Measurements from ENCODE around the gene ZDBF2. TPM values are rescaled to one million over a fixed set of nuclear protein-coding genes. Genes with fewer than 3 reads are reported as not detected.

The ZDBF2 gene
- total and polyA plus RNA-seq, 2 donors (not counting 1 experiment from before 2014, with no cell fraction given): 6.3 to 11.6 TPM

DNA sequence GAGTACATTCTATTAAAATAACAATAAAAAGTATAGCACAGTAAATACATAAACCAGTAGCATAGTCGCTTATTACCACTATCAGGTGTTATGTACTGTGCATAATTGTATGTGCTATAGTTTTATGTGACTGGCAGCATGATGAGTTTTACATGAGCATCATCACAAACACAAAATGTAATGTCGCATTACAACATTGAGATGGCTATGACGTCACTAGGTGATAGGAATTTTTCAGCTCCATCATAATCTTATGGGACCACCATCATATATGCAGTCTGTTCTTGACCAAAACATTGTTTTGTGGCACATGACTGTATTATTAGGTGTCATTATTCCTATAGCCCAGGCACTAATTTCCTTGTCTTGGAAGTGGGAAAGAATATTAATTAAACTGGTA is 48.6 kb downstream of the ZDBF2 start:
- no peak overlapping the region for H2AFZ ChIP-seq (ENCODE audit: low read length)
- no peak overlapping the region for H3K4me2 ChIP-seq (ENCODE audit: extremely low read depth, insufficient read depth, low read length)
- no peaks in the 10 kb centered on the region for H3K79me2 ChIP-seq (ENCODE audit: control insufficient read depth, insufficient read depth, low read length)
- H3K9me3 ChIP-seq (ENCODE audit: control insufficient read depth, insufficient read depth, low read depth, low read length): no peaks in the 10 kb centered on the region
- no peak overlapping the region for H3K9ac ChIP-seq (ENCODE audit: insufficient read depth, low read length)
- H3K4me1 ChIP-seq (ENCODE audit: control insufficient read depth, extremely low read depth, insufficient read depth, low read length): no peaks in the 10 kb centered on the region
- no peaks in the 10 kb centered on the region for H3K36me3 ChIP-seq (ENCODE audit: control insufficient read depth, insufficient read depth, low read length)
- DNase-seq (ENCODE audit: low read depth in 2 of 2): no peak
- H3K4me3 ChIP-seq (replicated peaks in 1 of 4; ENCODE audit: control extremely low read depth in 1 of 4, insufficient read depth in 1 of 4, low read depth in 3 of 4, low read length in 4 of 4): no peak overlapping the region
- no peak overlapping the region for H3K27ac ChIP-seq (ENCODE audit: insufficient read depth, low read length)
- H4K20me1 ChIP-seq (ENCODE audit: control insufficient read depth, extremely low read depth, insufficient read depth, low read length): no peaks in the 10 kb centered on the region
- no peaks in the 10 kb centered on the region for H3K27me3 ChIP-seq (ENCODE audit: control insufficient read depth, insufficient read depth, low read length)
- no peak for TF ChIP-seq EZH2 (IDR thresholded peaks at IDR 0.05; ENCODE audit: low read length, missing control alignments)
- TF ChIP-seq, protein P1, sequence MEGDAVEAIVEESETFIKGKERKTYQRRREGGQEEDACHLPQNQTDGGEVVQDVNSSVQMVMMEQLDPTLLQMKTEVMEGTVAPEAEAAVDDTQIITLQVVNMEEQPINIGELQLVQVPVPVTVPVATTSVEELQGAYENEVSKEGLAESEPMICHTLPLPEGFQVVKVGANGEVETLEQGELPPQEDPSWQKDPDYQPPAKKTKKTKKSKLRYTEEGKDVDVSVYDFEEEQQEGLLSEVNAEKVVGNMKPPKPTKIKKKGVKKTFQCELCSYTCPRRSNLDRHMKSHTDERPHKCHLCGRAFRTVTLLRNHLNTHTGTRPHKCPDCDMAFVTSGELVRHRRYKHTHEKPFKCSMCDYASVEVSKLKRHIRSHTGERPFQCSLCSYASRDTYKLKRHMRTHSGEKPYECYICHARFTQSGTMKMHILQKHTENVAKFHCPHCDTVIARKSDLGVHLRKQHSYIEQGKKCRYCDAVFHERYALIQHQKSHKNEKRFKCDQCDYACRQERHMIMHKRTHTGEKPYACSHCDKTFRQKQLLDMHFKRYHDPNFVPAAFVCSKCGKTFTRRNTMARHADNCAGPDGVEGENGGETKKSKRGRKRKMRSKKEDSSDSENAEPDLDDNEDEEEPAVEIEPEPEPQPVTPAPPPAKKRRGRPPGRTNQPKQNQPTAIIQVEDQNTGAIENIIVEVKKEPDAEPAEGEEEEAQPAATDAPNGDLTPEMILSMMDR (conservative IDR thresholded peaks at IDR 0.05 in 1 of 2, IDR thresholded peaks at IDR 0.05 in 1 of 2; ENCODE audit: low read depth in 1 of 2, low read length in 2 of 2): no peak

DNA sequence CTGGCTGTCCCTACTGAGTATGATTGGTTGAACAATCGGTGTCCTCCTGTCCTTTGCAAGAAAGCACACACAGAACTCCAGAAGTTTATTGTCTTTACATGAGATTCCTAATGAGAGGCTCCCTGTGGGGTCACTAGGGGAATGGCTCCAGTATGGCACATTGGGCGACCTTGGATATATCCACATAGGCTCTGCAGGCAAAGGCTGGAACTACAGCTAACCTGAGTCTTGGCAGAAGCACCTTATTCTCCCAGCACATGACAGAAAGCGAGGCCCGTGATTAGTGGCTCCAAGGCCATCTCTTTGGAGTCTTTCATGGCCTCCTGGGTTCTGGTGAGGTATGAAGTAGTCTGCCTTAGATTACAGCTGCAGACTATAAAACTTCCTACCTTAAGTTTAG is 49.0 kb downstream of the ZDBF2 start:
- Histone ChIP-seq H3K4me3 (replicated peaks in 1 of 4; ENCODE audit: control extremely low read depth in 1 of 4, insufficient read depth in 1 of 4, low read depth in 3 of 4, low read length in 4 of 4) (no peak overlapping the region), H3K4me1 (ENCODE audit: control insufficient read depth, extremely low read depth, insufficient read depth, low read length) (no peaks in the 10 kb centered on the region), H3K36me3 (ENCODE audit: control insufficient read depth, insufficient read depth, low read length) (no peaks in the 10 kb centered on the region), H3K9me3 (ENCODE audit: control insufficient read depth, insufficient read depth, low read depth, low read length) (no peaks in the 10 kb centered on the region), H3K4me2 (ENCODE audit: extremely low read depth, insufficient read depth, low read length) (no peak overlapping the region), H3K27me3 (ENCODE audit: control insufficient read depth, insufficient read depth, low read length) (no peaks in the 10 kb centered on the region), H3K27ac (ENCODE audit: insufficient read depth, low read length) (no peak overlapping the region), H2AFZ (ENCODE audit: low read length) (no peak overlapping the region), H3K79me2 (ENCODE audit: control insufficient read depth, insufficient read depth, low read length) (no peaks in the 10 kb centered on the region), H4K20me1 (ENCODE audit: control insufficient read depth, extremely low read depth, insufficient read depth, low read length) (no peaks in the 10 kb centered on the region), H3K9ac (ENCODE audit: insufficient read depth, low read length) (no peak overlapping the region)
- DNase-seq (ENCODE audit: low read depth in 2 of 2): no peak
- TF ChIP-seq EZH2 (IDR thresholded peaks at IDR 0.05; ENCODE audit: low read length, missing control alignments): no peak
- TF ChIP-seq, protein P1 (conservative IDR thresholded peaks at IDR 0.05 in 1 of 2, IDR thresholded peaks at IDR 0.05 in 1 of 2; ENCODE audit: low read depth in 1 of 2, low read length in 2 of 2): no peak

DNA sequence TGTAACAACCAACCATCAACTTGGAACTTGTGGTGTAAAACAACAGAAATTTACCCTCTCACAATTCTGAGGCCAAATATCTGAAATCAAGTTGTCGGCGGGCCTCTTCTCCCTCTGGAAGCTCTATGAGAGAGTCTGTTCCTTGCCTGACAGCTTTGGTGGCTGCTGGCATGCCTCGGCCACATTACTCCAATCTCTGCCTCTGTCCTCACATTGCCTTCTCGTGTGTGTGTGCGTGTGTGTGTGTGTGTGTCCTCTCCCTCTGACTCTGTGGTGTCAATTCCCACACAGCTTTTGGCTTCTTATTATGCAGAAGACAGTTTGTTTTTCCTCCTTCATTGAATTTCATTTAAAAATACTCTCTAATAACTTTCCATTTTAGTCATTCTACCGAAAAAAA is 50.4 kb downstream of the ZDBF2 start:
- H3K4me2 ChIP-seq (ENCODE audit: extremely low read depth, insufficient read depth, low read length): no peak overlapping the region
- DNase-seq (ENCODE audit: low read depth in 2 of 2): no peak

More for the DNA sequence above, 50.4 kb downstream of the ZDBF2 start:
- no peak overlapping the region for H3K27ac ChIP-seq (ENCODE audit: insufficient read depth, low read length)
- no peak overlapping the region for H2AFZ ChIP-seq (ENCODE audit: low read length)
- no peak overlapping the region for H3K9ac ChIP-seq (ENCODE audit: insufficient read depth, low read length)
- H3K9me3 ChIP-seq (ENCODE audit: control insufficient read depth, insufficient read depth, low read depth, low read length): no peaks in the 10 kb centered on the region
- TF ChIP-seq, protein P1 (conservative IDR thresholded peaks at IDR 0.05 in 1 of 2, IDR thresholded peaks at IDR 0.05 in 1 of 2; ENCODE audit: low read depth in 1 of 2, low read length in 2 of 2): no peak
- no peak for TF ChIP-seq EZH2 (IDR thresholded peaks at IDR 0.05; ENCODE audit: low read length, missing control alignments)
- no peaks in the 10 kb centered on the region for H3K36me3 ChIP-seq (ENCODE audit: control insufficient read depth, insufficient read depth, low read length)
- no peaks in the 10 kb centered on the region for H3K79me2 ChIP-seq (ENCODE audit: control insufficient read depth, insufficient read depth, low read length)
- H3K4me1 ChIP-seq (ENCODE audit: control insufficient read depth, extremely low read depth, insufficient read depth, low read length): no peaks in the 10 kb centered on the region
- H3K27me3 ChIP-seq (ENCODE audit: control insufficient read depth, insufficient read depth, low read length): no peaks in the 10 kb centered on the region
- H3K4me3 ChIP-seq (replicated peaks in 1 of 4; ENCODE audit: control extremely low read depth in 1 of 4, insufficient read depth in 1 of 4, low read depth in 3 of 4, low read length in 4 of 4): no peak overlapping the region
- H4K20me1 ChIP-seq (ENCODE audit: control insufficient read depth, extremely low read depth, insufficient read depth, low read length): no peaks in the 10 kb centered on the region

All from fibroblast of lung (primary cell).